Testis (tissue), 3 donors: ENCODE results near the gene SYNE1. TPM values are rescaled to one million over a fixed set of nuclear protein-coding genes. Genes with fewer than 3 reads are reported as not detected.

Experiments
- DNase-seq: peaks from one replicate; pipeline ENCODE4 v3.0.0-alpha.2; 2019
- H3K27ac ChIP-seq, 2 donors: fragments of 200-600 bp; sonication (generic); one replicate each; pipeline ENCODE4 v1.5.1; 2019
- H3K27me3 ChIP-seq: fragments of 200-600 bp; sonication (generic); one replicate; pipeline ENCODE4 v1.5.1; 2019
- H3K36me3 ChIP-seq: fragments of 200-600 bp; sonication (generic); one replicate; pipeline ENCODE4 v1.5.1; 2017; ENCODE audit warnings: low read depth; ENCODE audit errors: missing control alignments
- H3K4me1 ChIP-seq: fragments of 200-600 bp; sonication (generic); one replicate; pipeline ENCODE4 v1.5.1; 2019
- H3K4me3 ChIP-seq, 2 donors: fragments of 200-600 bp; sonication (generic); one replicate each; pipeline ENCODE4 v1.5.1; 2017 to 2019
- H3K9me3 ChIP-seq: fragments of 200-600 bp; sonication (generic); one replicate; pipeline ENCODE4 v1.5.1; 2017
- POLR2A ChIP-seq: fragments of 450-650 bp; IDR thresholded peaks from one replicate; pipeline ENCODE4 v1.6.1; 2017; ENCODE audit warnings: antibody characterized with exemption, mild to moderate bottlenecking, moderate library complexity
- WGBS, 2 donors: methylation state at CpG; one replicate each; pipeline ENCODE4 v1.1.5; 2018; 5-methylcytosine and 5-hydroxymethylcytosine counted together
- intact Hi-C: fragments of 100-400 bp; cut with DNase I; formaldehyde crosslinking; loops from one replicate; pipeline ENCODE4 v1.15.1; 2023; ENCODE audit warnings: low total_unique reads
- polyA plus RNA-seq: library from polyadenylated mRNA; stranded (reverse); fragments of 350-450 nt; fragmentation: Illumina TruSeq; extraction: RNeasy Lipid Tissue Mini Kit (QIAGEN cat#74804); gene quantifications from one replicate; pipeline ENCODE4 v1.2.3, GENCODE V29; 2014; ENCODE audit warnings: low read depth, low replicate concordance; ENCODE audit not compliant: insufficient read depth
- total RNA-seq, 2 donors: library from RNA; depleted of rRNA; stranded (reverse); fragments of >200 nt; gene quantifications; one replicate each; pipeline ENCODE4 v1.2.3, GENCODE V29; 2016
- TF ChIP-seq, protein P1 (sequence below), 3 experiments: fragments of 450-650 bp in 2 of 3; fragments of 200-600 bp in 1 of 3; sonication (generic) in 1 of 3; IDR thresholded peaks; one replicate each; pipeline ENCODE4 v1.5.1; 2016 to 2019; ENCODE audit warnings: antibody characterized with exemption in 3 of 3, mild to moderate bottlenecking in 2 of 3, moderate library complexity in 1 of 3

The SYNE1 gene
- total and polyA plus RNA-seq, 3 donors from 2014 or later, result 57.2 to 255 (median 228) TPM

DNA sequence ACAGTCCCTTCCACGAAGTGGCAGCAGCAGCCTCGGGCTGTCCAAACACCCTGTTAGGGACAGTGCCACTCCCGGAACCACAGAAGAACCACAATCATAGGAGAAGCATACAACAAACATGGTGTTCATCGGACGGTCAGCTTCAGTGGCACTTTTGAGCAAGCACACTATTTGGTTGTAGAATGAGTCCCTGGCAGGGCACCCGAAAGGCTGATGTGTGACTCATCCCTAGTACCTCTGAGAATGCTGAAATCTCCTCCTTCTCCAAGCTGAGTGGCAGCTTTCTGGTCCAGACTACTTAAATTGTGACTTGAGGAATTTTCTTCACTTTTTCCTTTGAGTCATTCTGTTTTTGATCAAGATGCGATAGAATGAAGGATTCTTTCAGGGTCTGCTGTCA is 547.2 kb downstream of the SYNE1 start:
- no peaks in the 10 kb centered on the region for H3K27me3 ChIP-seq
- no peak overlapping the region for H3K4me3 ChIP-seq
- no peaks in the 10 kb centered on the region for H3K36me3 ChIP-seq
- TF ChIP-seq, protein P1, sequence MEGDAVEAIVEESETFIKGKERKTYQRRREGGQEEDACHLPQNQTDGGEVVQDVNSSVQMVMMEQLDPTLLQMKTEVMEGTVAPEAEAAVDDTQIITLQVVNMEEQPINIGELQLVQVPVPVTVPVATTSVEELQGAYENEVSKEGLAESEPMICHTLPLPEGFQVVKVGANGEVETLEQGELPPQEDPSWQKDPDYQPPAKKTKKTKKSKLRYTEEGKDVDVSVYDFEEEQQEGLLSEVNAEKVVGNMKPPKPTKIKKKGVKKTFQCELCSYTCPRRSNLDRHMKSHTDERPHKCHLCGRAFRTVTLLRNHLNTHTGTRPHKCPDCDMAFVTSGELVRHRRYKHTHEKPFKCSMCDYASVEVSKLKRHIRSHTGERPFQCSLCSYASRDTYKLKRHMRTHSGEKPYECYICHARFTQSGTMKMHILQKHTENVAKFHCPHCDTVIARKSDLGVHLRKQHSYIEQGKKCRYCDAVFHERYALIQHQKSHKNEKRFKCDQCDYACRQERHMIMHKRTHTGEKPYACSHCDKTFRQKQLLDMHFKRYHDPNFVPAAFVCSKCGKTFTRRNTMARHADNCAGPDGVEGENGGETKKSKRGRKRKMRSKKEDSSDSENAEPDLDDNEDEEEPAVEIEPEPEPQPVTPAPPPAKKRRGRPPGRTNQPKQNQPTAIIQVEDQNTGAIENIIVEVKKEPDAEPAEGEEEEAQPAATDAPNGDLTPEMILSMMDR (IDR thresholded peaks at IDR 0.05), result no peak
- no peak for TF ChIP-seq POLR2A
- no peak overlapping the region for H3K27ac ChIP-seq
- DNase-seq, result no peak
- H3K9me3 ChIP-seq, result no peaks in the 10 kb centered on the region
- WGBS, 2 donors, result 90 to 94% methylated on average over 7 of the region's 7 CpGs
- H3K4me1 ChIP-seq, result no peaks in the 10 kb centered on the region
- intact Hi-C loops, result no loop called here

DNA sequence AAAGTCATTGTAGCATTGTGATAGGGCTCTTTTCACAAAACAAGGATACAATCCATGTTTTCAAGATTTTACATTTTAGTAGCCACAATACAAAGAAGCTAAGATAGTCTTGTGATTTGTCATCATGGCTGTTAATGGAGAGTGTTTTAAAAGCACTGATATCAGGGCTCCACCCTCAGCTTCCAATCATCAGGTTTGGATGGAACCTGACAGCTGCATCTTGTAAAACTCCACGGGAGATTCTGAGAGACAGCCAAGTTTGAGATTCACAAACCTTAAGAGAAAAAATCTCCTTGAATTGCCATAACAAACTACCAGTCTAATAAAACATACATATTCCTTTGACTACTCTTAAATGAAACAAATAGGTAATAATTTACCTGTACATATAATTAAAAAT is 549.5 kb downstream of the SYNE1 start:
- WGBS, 2 donors, result 54 to 58% methylated on average over 1 of the region's 1 CpG
- no peak overlapping the region for H3K4me3 ChIP-seq
- no peaks in the 10 kb centered on the region for H3K27me3 ChIP-seq
- DNase-seq, result no peak
- TF ChIP-seq, protein P1 (IDR thresholded peaks at IDR 0.05), result no peak
- TF ChIP-seq POLR2A, result no peak
- H3K36me3 ChIP-seq, result no peaks in the 10 kb centered on the region
- no peak overlapping the region for H3K27ac ChIP-seq
- H3K9me3 ChIP-seq, result no peaks in the 10 kb centered on the region
- intact Hi-C loops, result no loop called here
- no peaks in the 10 kb centered on the region for H3K4me1 ChIP-seq

DNA sequence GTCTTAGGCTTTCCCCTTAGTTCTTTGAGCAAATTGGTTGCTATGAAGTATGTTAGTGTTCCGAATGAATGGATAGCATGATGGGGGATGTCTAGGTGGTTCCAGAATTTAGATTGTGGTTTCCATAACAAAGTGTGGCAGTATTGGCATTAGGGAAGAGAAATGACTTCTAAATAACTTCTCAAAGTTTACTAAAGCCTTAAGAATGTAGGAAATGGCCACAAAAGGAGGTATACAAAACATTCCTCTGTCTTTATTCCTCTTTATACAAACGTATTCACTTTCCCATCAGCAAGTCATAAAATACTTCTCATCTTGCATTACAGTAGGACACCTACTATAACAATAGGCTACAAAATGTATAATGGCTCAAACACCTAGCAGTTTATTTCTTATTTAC is 550.1 kb downstream of the SYNE1 start:
- Histone ChIP-seq H3K27me3 (no peaks in the 10 kb centered on the region), H3K9me3 (no peaks in the 10 kb centered on the region), H3K4me3 (no peak overlapping the region), H3K27ac (no peak overlapping the region), H3K4me1 (no peaks in the 10 kb centered on the region), H3K36me3 (no peaks in the 10 kb centered on the region)
- WGBS, 2 donors, result 85 to 90% methylated on average over 2 of the region's 2 CpGs
- no peak for DNase-seq
- intact Hi-C loops, result no loop called here
- TF ChIP-seq POLR2A, result no peak
- TF ChIP-seq, protein P1 (IDR thresholded peaks at IDR 0.05), result no peak

DNA sequence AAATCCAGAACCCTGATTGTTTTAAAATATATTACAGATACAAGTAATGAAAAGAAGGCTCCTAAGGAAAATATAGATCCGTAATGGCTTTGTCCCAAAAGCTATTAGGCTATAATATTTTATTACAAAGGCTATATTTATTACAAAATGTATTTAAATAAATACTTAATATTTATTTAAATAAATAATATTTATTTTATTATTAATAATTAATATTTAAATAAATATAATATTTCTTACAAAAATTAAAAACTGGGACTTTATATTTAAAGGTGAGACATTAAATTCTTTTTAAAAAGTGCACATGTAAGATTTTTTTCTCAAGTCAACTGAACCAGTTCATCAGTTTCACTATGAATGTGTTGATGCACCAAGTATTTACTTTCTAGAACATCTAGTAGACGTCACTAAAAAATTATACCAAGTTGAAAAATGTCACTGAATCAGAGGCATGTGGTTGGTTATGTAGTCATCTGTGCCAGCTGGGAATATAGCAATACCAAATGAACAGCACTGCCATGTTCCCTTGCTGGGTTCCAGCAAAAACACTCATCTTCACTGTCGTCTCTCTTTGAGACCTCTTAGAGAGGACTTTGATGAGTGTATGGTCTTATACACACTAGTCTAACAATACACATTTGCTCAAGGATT is 550.8 kb downstream of the SYNE1 start:
- WGBS, 2 donors, result 89 to 94% methylated on average over 3 of the region's 3 CpGs
- H3K36me3 ChIP-seq, result no peaks in the 10 kb centered on the region
- H3K27ac ChIP-seq, result no peak overlapping the region
- no peak for TF ChIP-seq POLR2A
- TF ChIP-seq, protein P1 (IDR thresholded peaks at IDR 0.05), result no peak
- H3K9me3 ChIP-seq, result no peaks in the 10 kb centered on the region
- intact Hi-C loops, result no loop called here
- no peak overlapping the region for H3K4me3 ChIP-seq
- no peaks in the 10 kb centered on the region for H3K27me3 ChIP-seq
- DNase-seq, result no peak
- H3K4me1 ChIP-seq, result no peaks in the 10 kb centered on the region

DNA sequence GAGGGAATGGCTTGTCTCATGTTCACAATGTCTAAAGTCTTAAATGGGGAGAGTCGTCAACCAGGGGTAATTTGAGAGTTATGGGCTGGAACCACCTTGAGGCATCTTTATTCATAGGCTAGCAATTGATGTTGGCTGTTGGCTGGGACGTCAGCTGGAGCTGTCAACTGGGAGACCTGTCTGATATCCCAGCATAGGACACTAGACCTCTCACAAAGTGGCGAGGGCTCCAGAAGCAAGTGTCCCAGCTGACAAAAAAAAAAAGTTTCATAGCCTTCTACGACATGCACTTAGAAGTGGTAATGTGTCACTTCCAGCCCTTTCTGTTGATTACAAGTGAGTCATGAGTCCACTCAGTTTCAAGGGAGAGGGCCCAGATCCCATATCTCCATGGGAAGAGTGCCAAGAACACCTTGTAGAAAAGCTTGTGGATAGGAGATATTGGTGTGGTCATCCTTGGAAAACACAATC is 551.7 kb downstream of the SYNE1 start:
- DNase-seq, result no peak
- Histone ChIP-seq H3K27ac (no peak overlapping the region), H3K4me1 (no peaks in the 10 kb centered on the region), H3K9me3 (no peaks in the 10 kb centered on the region), H3K36me3 (no peaks in the 10 kb centered on the region), H3K4me3 (no peak overlapping the region), H3K27me3 (no peaks in the 10 kb centered on the region)
- 87% methylated on average over 4 of the region's 4 CpGs for WGBS, 2 donors
- intact Hi-C loops, result no loop called here
- TF ChIP-seq, protein P1 (IDR thresholded peaks at IDR 0.05), result no peak
- TF ChIP-seq POLR2A, result no peak
